Cardiac atrium fibroblast (primary cell): ENCODE measurements around the gene CD53. TPM values are rescaled to one million over a fixed set of nuclear protein-coding genes. Genes with fewer than 3 reads are reported as not detected.

Experiments used
- total RNA-seq: library from RNA; depleted of rRNA; stranded (reverse); fragments of >200 nt; gene quantifications from 2 replicates; pipeline ENCODE4 v1.2.3, GENCODE V29; 2015

Gene CD53
- 0.36 TPM in 1 of 2 replicates, not detected in the other for total RNA-seq

DNA sequence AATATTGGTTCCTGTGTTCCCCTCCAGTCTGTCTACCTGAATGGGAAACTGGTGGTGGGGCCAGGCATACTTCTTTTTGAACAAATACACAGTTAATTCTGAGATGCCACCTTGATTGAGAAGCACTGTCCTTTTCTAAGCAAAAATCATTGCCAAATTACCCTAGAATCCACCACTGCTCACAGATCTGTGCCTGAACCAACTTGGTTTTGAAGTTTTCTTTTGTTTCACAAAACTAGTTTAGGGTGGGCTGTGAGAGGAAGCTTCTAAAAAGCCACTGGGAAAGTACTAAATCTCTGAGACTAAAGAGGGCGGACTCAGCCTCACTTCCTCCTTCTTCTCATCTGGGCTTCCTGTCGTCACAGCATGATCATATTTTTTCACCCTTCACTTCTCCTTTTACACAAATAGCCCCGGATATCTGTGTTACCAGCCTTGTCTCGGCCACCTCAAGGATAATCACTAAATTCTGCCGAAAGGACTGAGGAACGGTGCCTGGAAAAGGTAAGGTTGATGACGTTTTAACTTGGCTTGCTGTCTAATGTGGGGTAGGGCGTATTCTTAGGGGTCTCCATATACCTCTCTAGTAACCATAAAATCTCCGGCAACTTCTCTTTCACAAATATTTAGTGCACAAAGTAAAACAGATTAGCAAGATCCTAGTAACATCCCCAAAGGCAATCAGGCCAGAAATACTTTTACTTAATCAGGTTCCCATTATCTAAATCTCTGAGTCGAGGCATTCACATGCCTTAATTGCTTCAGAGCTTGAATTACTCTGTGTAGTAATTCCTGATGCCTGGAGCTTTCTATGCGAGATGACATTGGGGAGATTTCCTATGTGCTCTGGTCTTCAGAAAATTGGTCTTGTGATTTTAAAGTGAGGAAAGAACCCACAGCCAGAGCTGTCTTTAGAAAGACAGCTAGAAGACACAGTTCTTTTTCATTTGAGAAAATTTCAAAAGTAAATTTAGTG lies at the start of gene CD53:
CD53 (plus strand) TSS at position 404 of the 976 bp plus-strand sequence. CDS start 18,261 bp downstream, outside the sequence.

Other genes starting within 250 kb of the CD53 start
- not detected in 2 replicates for gene KCNA3, start 198.2 kb upstream of the CD53 start, total RNA-seq
- 9.4 and 12.3 TPM in 2 replicates for gene LRIF1, start 90.8 kb downstream of the CD53 start, total RNA-seq